ENCODE measurements around the gene IFIT2. TPM values are rescaled to one million over a fixed set of nuclear protein-coding genes. Genes with fewer than 3 reads are reported as not detected.
A peak's percentile ranks its signal among the peaks of the same experiment; 100 is the strongest.

Gene IFIT2
- total RNA-seq, 4 donors from 2014 or later: 0.26 to 3.0 (median 1.5) TPM

DNA sequence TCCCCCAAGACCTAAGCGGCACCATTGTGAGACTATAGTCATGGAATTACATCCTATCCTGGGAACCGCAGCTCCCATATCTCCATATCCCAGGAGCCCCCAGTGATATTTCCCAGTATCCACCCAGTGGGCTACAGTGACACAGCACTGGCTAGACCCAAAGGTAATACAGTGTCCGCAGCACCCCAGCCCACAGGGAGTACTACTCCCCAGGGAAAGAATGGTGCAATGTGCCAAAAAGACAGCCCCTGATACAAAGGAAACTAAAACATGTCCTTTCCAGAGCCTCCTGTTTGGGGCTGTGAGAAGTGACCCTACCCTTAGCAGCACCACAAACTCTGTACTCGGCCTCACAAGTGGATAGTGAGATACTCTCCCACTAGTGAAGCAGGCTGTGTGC lies 4.5 kb upstream of the IFIT2 start:
- H3K4me1 ChIP-seq: peaks cover 9 to 42% (median 13%) of the 10 kb centered on the region in 3 donors
- intact Hi-C loops (cut with DNase I): no loop called here
- 100% methylated on average over 1 to 2 of the region's 4 CpGs for WGBS, 2 donors
- no peaks in the 10 kb centered on the region for H3K9me3 ChIP-seq
- peak overlapping the region in 2 of 4 donors; percentile 78 to 87 for H3K27ac ChIP-seq
- no peak overlapping the region for H3K4me3 ChIP-seq
- TF ChIP-seq POLR2A (IDR thresholded peaks at IDR 0.05) (no peak), CTCF (IDR thresholded peaks at IDR 0.05) (no peak)
- no peaks in the 10 kb centered on the region for H3K27me3 ChIP-seq
- H3K36me3 ChIP-seq: no peaks in the 10 kb centered on the region
- DNase-seq: no peak

GRCh38 chr10:89297791-89298190 lies 4.1 kb upstream of the IFIT2 start:
- whole genome bisulfite sequencing, 2 donors: 94 to 96% methylated on average over 2 to 3 of the region's 5 CpGs
- DNase-seq: no peak
- H3K4me1 ChIP-seq: peaks cover 13 to 46% (median 18%) of the 10 kb centered on the region in 3 donors
- TF ChIP-seq CTCF (IDR thresholded peaks at IDR 0.05) (no peak), POLR2A (IDR thresholded peaks at IDR 0.05) (no peak)
- peak overlapping the region in 1 of 4 donors; percentile 87 for H3K27ac ChIP-seq
- no peaks in the 10 kb centered on the region for H3K36me3 ChIP-seq
- intact Hi-C loops (cut with DNase I): no loop called here
- H3K27me3 ChIP-seq: no peaks in the 10 kb centered on the region
- H3K4me3 ChIP-seq: no peak overlapping the region
- no peaks in the 10 kb centered on the region for H3K9me3 ChIP-seq

GRCh38 chr10:89299031-89299430 lies 2.8 kb upstream of the IFIT2 start:
- peaks cover 23 to 54% (median 24%) of the 10 kb centered on the region in 3 donors for H3K4me1 ChIP-seq
- TF ChIP-seq POLR2A (IDR thresholded peaks at IDR 0.05): no peak
- no peak for TF ChIP-seq CTCF (IDR thresholded peaks at IDR 0.05)
- intact Hi-C loops (cut with DNase I): no loop called here
- no peak overlapping the region for H3K27ac ChIP-seq
- H3K36me3 ChIP-seq: no peaks in the 10 kb centered on the region
- no peak overlapping the region for H3K4me3 ChIP-seq
- DNase-seq: no peak
- WGBS, 2 donors: 82 to 84% methylated on average over 4 of the region's 4 CpGs
- no peaks in the 10 kb centered on the region for H3K27me3 ChIP-seq
- H3K9me3 ChIP-seq: no peaks in the 10 kb centered on the region

GRCh38 chr10:89301232-89301631 lies 614 bp upstream of the IFIT2 start:
- no peak for TF ChIP-seq POLR2A (IDR thresholded peaks at IDR 0.05)
- H3K36me3 ChIP-seq: peaks cover 0 to 7% (median 0%) of the 10 kb centered on the region in 3 donors
- H3K27me3 ChIP-seq: no peaks in the 10 kb centered on the region
- intact Hi-C loops (cut with DNase I): no loop called here
- H3K4me3 ChIP-seq: peak overlapping the region; percentile 39 to 66 (median 48)
- 0 to 5% methylated on average over 2 of the region's 2 CpGs for WGBS, 2 donors
- H3K9me3 ChIP-seq: no peaks in the 10 kb centered on the region
- no peak for DNase-seq
- peak overlapping the region; percentile 85 to 92 (median 89) for H3K27ac ChIP-seq
- peaks cover 16 to 46% (median 21%) of the 10 kb centered on the region in 3 donors for H3K4me1 ChIP-seq

DNA sequence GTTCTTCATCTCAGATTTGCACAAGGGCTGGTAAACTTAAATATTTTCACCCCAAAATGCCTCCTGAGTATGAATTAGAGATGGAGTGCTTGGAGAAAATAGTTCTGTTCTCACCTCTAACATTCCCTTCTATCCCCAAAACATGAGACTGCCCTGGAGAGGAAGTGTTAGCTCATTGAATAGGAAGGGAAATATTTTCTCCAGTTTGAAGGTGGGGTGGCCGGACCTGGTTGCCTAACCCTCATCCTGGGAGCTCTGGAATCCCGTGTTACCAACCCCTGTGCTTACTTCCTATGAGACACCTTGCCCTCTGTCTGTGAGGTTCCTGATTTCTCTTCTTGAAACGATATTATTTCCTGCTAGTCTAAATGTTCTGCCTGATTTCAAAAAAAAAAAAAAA lies 779 bp downstream of the IFIT2 start:
- WGBS, 2 donors: 7% methylated on average over 3 of the region's 3 CpGs

More for the DNA sequence above, 779 bp downstream of the IFIT2 start:
- peaks cover 16 to 34% (median 21%) of the 10 kb centered on the region in 3 donors for H3K4me1 ChIP-seq
- TF ChIP-seq CTCF (IDR thresholded peaks at IDR 0.05) (no peak), POLR2A (IDR thresholded peaks at IDR 0.05) (no peak)
- H3K27ac ChIP-seq: peak overlapping the region; percentile 85 to 92 (median 89)
- no peak for DNase-seq
- intact Hi-C loops (cut with DNase I): no loop called here
- H3K9me3 ChIP-seq: no peaks in the 10 kb centered on the region
- H3K36me3 ChIP-seq: peaks cover 0 to 20% (median 7%) of the 10 kb centered on the region in 3 donors
- H3K27me3 ChIP-seq: no peaks in the 10 kb centered on the region
- H3K4me3 ChIP-seq: peak overlapping the region; percentile 39 to 66 (median 48)

All from esophagus squamous epithelium (tissue), 5 donors.